CD4-positive, alpha-beta T cell treated with Interleukin-2 at 100 ng/mL for 4 hours (primary cell): ENCODE results near the gene RAC3.

ENCODE experiments used
- DNase-seq: peaks from one replicate; pipeline ENCODE4 v3.0.0-alpha.2; 2020; ENCODE audit warnings: low spot score

RAC3 gene

GRCh38 chr17:82041144-82041814 lies 9.8 kb downstream of the RAC3 start:
- no peak for DNase-seq

GRCh38 chr17:82042649-82043048 lies 11.2 kb downstream of the RAC3 start:
- no peak for DNase-seq

GRCh38 chr17:82043507-82043906 lies 12.0 kb downstream of the RAC3 start:
- no peak for DNase-seq

GRCh38 chr17:82045936-82046484 lies 14.5 kb downstream of the RAC3 start:
- DNase-seq: no peak

- DNase-seq: no peak
Observed at GRCh38 chr17:82046903-82047302, 15.4 kb downstream of the RAC3 start.

GRCh38 chr17:82047379-82047778 lies 15.9 kb downstream of the RAC3 start:
- no peak for DNase-seq

GRCh38 chr17:82047914-82048570 lies 16.6 kb downstream of the RAC3 start:
- no peak for DNase-seq

GRCh38 chr17:82048571-82048971 lies 17.1 kb downstream of the RAC3 start:
- DNase-seq: no peak

- no peak for DNase-seq
Observed at GRCh38 chr17:82049106-82049505, 17.6 kb downstream of the RAC3 start.

GRCh38 chr17:82049521-82049971 lies 18.1 kb downstream of the RAC3 start:
- no peak for DNase-seq

- DNase-seq: no peak
Observed at GRCh38 chr17:82050152-82050760, 18.8 kb downstream of the RAC3 start.

- DNase-seq: no peak
Observed at GRCh38 chr17:82050761-82051641, 19.5 kb downstream of the RAC3 start.

- DNase-seq: peak; percentile 75
Observed at GRCh38 chr17:82051776-82052637, 20.5 kb downstream of the RAC3 start, which contains the start of the genes GPS1 and RFNG. Gene GPS1 (plus strand): TSS chr17:82051898. CDS start chr17:82051932, 34 bp downstream. Gene RFNG (minus strand): TSS chr17:82051811. CDS start chr17:82051766, 45 bp downstream.

- no peak for DNase-seq
Observed at GRCh38 chr17:82052638-82053059, 21.2 kb downstream of the RAC3 start.

GRCh38 chr17:82053130-82053529 lies 21.7 kb downstream of the RAC3 start:
- no peak for DNase-seq

- no peak for DNase-seq
Observed at GRCh38 chr17:82053556-82054263, 22.2 kb downstream of the RAC3 start.

- no peak for DNase-seq
Observed at GRCh38 chr17:82054351-82055022, 23.0 kb downstream of the RAC3 start.

- DNase-seq: no peak
Observed at GRCh38 chr17:82055023-82055964, 23.8 kb downstream of the RAC3 start.
